Activated T-helper 1 cell treated with anti-CD3 and anti-CD28 coated beads, Interleukin-2, amount 50 U/mL, for 16 hours (primary cell): ENCODE data around the gene SMO.
"Not testable (repeated sequence)": the region's sequence is repeated elsewhere in the genome, so short reads cannot be mapped to it uniquely, and the experiment has no call there.

Experiments used
- DNase-seq, 2 donors: peaks; one replicate each; pipeline ENCODE4 v3.0.0-alpha.2; 2020; ENCODE audit warnings: low read depth in 1 of 2, low spot score in 1 of 2

Gene SMO

DNA sequence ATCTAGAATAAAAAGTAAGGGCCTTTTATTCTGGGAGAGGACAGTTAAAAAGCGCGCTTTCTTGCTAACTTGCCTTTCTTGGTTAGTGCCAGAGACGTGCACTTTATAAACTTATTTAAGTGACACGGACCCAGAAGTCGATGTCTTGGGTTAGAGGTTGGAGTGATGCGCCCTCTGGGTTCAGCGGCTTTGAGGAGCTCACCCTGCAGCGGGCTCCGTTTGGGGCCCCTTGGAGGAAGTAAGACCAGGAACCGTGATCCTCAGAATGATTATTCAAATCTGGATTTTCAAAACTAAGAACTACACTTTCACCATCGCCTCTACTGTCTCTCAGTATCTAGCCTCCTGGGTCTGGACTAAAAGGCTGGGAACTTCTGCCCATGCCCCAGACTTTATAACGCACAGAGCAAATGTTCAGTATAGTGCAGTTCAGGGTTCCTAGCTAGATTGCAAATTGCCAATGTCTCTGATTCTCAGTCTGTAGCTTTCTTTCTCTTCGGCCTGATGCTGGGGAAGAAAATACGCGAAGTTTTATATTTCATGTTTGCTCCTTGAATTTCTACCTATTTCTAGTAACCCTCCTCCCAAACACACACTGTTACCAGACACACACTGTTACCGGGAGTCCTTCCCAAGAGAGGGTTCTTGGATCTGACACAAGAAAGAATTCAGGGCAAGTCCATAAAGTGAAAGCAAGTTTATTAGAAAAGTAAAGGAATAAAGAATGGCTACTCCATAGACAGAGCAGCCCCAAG is 18.6 kb upstream of the SMO start:
- DNase-seq = no peak

- DNase-seq = no peak
Observed at GRCh38 chr7:129170441-129171021, 17.9 kb upstream of the SMO start.

DNA sequence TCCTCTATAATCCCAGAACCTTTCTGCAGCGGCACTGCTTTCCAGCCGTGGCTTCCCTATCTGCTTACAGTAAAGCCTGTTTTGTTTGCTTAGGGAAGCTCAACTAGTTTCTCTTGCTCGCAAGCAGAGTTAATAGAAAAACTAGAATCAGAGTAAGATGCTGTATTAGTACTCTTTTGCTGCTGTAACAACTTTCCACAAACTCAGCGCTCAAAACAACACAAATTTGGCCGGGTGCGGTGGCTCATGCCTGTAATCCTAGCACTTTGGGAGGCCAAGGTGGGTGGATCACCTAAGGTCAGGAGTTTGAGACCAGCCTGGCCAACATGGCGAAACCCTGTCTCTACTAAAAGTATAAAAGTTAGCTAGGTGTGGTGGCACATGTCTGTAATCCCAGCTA is 14.6 kb upstream of the SMO start:
- DNase-seq = not testable (repeated sequence)

GRCh38 chr7:129176916-129177710 is 11.3 kb upstream of the SMO start:
- DNase-seq = no peak

DNA sequence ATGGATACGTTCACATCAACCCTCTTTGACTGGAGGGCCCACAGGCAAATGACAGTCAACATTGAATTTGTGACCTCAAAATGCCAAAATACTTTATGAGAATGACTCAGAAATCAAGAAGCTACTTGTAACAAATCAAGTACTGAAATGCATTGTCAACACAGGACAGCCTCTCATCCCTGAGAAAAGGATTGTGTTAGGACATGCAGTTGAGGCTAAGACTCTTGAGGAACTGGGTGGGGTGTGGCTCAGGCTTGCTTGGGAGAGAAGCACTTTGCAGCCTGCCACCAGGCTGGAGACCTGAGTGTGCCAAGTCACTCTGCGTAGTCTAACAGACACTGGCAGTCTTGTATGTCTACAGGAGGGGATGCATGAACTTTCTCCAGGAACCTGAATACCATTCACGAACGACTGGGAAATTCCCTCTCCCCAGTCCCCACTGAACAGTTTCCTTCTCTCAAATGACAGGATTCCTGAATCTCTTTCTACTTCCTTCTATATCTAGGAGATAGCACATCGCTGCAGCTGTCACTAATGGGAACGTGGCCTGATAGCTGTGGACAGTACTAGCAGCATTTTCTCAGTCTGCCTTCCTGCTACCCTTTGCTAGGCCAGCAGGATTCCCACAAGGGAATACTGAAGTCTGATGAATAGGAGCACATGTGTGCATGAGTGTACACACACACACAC is 3.3 kb upstream of the SMO start:
- no peak for DNase-seq

DNA sequence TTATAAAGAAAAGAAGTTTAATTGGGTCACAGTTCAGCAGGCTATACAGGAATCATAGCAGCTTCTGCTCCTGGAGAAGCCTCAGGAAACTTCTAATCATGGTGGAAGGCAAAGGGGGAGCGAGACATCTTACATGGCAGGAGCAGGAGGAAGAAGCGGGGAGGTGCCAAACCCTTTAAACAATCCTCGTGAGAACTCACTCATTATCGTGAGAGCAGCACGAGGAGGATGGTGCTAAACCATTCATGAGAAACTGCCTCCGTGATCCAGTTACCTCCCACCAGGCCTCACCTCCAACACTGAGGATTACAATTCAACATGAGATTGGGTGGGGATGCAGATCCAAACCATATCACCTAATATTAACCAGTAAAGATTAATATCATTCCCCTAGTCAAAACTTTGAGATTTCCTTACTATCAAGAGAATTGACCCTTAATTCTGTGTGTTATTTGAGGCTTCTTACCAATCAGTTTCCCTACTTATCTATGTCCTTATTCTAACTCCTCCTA is 1.6 kb upstream of the SMO start:
- no peak for DNase-seq

DNA sequence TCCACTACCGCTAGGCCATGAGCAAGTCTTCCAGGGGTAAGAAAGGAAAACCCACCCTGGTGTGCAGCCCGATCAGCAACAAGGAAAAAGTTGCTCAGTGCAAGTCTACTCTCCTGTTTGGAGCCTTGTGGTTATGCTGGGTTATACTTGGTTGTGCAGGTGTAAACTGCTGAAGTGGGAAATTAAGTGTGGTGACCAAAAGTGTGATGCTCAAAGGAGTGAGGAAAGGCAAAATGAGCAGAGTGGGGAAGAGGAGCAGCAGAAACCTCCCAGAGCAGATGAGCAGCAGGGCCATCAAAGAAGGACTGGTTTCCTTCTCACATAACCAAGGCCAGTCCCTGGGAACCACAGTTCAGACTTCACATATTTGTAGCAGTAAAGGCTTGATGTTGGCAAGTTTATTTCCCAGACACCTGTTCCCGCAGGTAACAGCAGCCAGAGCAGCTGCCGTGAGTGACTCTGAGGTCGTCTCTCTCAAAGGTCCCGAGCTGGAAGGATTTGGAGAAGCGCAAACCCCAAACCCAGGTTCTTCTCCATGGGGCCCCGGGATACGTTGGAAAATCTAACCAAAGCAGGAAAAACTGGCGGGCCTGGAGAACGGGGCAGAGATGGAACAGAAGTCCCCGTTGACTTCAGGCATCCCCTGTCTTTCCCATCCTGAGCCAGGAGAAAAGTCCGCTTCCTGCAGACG is 607 bp upstream of the SMO start:
- no peak for DNase-seq

DNA sequence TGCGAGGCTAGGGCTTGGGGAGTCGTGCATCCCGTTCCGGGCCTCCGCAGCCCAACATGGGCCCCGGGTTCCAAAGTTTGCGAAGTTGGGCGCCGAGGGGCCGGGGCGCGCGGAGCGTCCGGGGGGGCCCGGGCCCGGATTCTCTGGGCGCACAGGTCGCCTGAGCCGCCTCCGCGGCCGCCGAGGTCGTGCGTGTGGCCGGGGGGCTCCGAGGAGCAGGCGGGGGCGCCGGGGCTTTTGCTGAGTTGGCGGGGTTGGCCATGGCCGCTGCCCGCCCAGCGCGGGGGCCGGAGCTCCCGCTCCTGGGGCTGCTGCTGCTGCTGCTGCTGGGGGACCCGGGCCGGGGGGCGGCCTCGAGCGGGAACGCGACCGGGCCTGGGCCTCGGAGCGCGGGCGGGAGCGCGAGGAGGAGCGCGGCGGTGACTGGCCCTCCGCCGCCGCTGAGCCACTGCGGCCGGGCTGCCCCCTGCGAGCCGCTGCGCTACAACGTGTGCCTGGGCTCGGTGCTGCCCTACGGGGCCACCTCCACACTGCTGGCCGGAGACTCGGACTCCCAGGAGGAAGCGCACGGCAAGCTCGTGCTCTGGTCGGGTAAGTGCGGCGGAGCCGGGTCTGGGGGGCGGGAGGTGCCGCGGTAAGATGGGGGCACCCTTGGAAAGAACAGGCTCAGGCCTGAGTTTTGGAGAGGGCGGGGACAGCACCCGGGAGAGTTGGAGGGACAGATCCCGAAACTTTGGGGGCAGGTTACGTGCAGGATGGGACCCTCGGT is 643 bp downstream of the SMO start:
- no peak for DNase-seq

- no peak for DNase-seq
Observed at GRCh38 chr7:129189661-129190310, 1.4 kb downstream of the SMO start.

DNA sequence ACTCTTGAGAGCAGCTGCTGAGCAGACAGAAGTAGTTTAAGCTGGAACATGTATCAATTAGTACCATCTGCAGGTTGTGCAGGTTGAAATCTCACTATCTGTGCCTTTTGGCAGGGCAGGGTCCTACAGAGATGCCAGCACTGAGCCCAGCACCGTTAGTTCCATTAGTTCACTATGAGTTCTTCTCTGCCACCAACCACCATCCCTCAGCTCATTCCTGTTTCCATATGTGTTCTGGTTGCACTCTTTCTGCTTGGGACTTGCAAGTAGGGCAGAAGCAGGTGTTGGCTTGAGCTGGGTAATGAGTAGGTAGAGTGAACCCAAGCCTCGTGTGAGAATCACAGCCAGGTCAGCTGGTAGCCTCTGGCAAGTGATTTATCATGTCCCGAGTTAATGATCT is 2.8 kb downstream of the SMO start:
- no peak for DNase-seq

GRCh38 chr7:129193892-129194291 is 5.5 kb downstream of the SMO start:
- DNase-seq = no peak

GRCh38 chr7:129197771-129198170 is 9.3 kb downstream of the SMO start:
- DNase-seq = no peak

GRCh38 chr7:129199406-129199805 is 11.0 kb downstream of the SMO start:
- no peak for DNase-seq

DNA sequence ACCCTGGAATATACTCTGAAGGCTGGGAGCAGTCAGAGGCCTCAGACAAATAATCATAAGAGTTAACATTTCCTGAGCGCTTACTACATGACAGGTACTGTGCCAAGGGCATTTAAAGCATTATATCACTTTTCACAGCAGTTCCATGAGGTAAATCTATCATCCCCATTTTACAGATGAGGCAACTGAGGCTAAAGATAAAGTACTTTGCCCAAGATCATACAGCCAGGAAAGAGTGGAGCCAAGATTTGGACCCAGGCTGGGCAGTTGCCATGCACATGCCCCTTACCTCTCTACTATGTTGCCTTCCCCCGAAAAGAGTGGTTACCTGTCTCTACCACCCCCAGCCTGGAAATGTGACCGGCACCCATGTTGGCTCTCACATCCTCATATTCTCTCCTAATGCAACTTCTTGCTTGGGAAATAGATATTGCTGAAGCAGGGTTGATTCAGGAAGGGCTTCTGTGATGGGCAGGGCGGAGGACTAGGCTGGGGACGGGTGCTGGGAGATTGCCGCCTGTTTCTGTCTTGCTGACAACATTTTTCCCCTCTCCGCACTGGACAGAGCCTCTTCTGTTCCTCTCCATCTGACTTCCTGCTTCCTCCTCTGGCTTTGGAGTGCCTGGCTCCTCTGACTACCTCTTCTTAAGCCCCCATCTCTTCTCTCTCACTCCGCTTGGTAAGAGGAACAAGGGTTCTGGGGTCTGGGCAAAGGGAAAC is 13.8 kb downstream of the SMO start:
- DNase-seq = no peak

DNA sequence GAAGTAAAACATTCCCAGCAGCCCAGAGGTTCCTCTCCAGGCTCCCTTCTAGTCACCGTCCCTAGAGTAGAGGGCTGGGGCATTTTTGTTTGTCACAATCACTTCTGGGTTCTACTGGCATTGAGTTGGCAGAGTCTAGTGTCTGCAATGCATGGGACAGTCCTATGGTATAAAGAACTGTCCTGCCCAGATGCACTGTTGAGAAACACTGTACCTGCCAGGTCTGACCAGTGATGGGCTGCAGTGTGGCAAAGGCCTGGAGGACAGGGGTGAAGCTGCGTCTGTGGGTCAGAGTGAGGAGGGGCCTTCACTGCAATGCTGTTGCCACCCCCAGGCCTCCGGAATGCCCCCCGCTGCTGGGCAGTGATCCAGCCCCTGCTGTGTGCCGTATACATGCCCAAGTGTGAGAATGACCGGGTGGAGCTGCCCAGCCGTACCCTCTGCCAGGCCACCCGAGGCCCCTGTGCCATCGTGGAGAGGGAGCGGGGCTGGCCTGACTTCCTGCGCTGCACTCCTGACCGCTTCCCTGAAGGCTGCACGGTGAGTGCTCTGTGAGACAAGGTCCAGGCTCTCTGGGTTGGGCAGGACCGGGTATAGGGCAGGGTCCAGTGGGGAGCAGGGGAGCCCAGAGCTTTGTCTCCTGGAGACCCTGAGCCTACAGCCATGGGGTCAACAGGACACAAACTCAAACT is 14.8 kb downstream of the SMO start:
- DNase-seq = no peak

GRCh38 chr7:129205126-129205818 is 16.8 kb downstream of the SMO start:
- no peak for DNase-seq

DNA sequence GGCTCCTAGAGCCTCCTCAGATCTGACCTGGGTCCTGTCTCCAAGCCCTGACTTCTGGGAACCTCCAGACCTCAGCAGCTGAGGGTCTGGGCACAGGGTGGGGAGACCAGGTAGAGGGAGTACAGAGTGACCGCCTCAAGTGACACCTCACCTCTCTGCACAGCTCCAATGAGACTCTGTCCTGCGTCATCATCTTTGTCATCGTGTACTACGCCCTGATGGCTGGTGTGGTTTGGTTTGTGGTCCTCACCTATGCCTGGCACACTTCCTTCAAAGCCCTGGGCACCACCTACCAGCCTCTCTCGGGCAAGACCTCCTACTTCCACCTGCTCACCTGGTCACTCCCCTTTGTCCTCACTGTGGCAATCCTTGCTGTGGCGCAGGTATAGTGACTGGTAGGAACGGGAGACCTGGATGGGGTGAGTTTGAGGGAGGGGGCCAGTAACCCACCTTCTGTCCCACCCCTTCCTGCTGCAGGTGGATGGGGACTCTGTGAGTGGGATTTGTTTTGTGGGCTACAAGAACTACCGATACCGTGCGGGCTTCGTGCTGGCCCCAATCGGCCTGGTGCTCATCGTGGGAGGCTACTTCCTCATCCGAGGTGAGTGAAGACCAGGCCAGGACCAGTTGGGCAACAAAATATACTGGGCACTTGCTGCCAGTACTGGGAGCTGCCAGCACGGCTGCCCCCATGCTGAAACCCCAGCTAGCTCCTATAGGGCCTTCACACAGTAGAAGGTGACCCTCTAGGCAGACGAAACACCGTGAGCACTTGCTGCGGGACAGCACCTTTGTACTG is 17.8 kb downstream of the SMO start:
- no peak for DNase-seq
